ENCODE measurements around the gene FGA.

The FGA gene

GRCh38 chr4:154590329-154591006, at the start of gene FGA:
FGA (minus strand) TSS chr4:154590742; CDS start chr4:154590687, 55 bp downstream.
- DNase-seq, result no peak

- DNase-seq, result no peak
Observed at GRCh38 chr4:154634058-154634457, 43.5 kb upstream of the FGA start.

GRCh38 chr4:154631828-154632227, 41.3 kb upstream of the FGA start:
- DNase-seq, result no peak

DNA sequence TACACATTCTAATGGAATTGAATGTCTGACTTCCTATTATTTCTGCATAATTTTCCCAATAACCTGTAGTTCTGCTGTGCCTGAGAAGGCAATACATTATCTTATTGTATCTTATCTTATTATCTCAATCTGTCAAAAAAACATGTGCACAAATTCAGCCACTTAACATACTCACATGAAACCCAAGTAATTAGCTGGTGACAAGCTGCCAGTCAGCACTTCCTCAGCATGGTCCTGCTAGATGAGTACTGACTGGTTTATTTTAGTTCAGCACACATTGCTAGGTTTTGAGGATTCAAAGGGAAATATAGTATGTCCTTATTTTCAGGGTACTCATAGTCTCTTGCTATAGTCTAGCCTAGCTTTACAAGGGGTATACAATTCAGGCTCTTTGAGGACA, 39.8 kb upstream of the FGA start:
- no peak for DNase-seq

DNA sequence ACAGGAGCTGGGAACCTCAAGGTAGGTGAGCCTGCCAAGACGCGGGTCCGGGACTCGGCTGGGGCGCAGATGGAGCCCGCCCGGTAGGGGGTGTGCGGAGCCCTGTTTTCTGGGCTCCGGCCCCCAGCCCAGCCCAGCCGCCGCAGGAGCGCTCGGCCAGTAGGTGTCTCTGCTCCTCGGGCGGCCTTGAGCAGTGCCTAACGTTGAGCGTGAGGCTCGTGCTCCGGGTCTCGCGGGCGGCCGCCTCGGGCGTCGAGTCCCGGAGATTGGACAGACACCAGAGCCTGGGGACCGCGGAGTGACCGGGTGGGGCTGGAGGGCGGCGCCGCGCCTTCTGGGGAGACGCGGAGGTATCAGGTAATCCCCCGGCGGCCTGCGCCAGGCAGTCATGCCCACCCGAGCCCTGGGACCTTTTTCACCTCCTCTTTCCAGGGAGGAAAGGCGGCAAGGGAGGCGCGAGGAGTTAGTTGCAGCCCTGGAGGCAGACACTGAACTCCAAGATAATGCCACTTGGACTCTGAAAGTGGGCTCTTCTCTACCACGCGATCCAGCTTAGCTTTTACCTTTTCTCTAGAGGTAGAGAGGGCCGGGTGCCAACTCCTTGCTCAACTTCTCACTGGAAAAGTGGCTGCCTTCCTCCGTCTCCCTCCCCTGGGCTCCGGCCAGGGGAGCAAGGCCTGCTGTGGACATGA, 36.4 kb upstream of the FGA start:
- no peak for DNase-seq

- DNase-seq, result no peak
Observed at GRCh38 chr4:154625971-154626370, 35.4 kb upstream of the FGA start.

GRCh38 chr4:154623995-154624394, 33.5 kb upstream of the FGA start:
- DNase-seq, result no peak

GRCh38 chr4:154623436-154623835, 32.9 kb upstream of the FGA start:
- DNase-seq, result no peak

- DNase-seq, result peak; percentile 7
Observed at GRCh38 chr4:154622598-154622997, 32.1 kb upstream of the FGA start.

DNA sequence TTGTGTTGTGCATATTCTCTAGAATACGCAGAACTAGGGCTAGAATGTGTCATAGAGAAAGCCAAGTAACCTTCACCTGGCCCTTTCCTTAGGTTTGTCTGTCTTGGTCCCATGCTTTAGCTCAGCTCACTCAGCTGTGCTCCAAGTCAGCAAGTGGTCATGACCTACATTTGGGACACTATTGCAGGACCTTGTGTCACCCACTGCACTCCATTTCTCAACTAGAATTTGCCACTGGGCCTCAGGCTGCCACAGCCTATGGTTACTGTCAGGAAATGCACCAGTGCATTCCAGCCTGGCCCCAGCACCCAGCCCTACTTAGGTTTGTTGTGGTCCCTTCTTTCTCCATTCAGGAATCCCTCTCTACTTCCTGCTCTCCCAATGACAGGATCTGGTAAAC, 29.6 kb upstream of the FGA start:
- DNase-seq, result no peak

- peak; percentile 22 for DNase-seq
Observed at GRCh38 chr4:154618708-154619315, 28.3 kb upstream of the FGA start.

- DNase-seq, result no peak
Observed at GRCh38 chr4:154617820-154618317, 27.3 kb upstream of the FGA start.

GRCh38 chr4:154616731-154617130, 26.2 kb upstream of the FGA start:
- no peak for DNase-seq

GRCh38 chr4:154616287-154616686, 25.7 kb upstream of the FGA start:
- no peak for DNase-seq

DNA sequence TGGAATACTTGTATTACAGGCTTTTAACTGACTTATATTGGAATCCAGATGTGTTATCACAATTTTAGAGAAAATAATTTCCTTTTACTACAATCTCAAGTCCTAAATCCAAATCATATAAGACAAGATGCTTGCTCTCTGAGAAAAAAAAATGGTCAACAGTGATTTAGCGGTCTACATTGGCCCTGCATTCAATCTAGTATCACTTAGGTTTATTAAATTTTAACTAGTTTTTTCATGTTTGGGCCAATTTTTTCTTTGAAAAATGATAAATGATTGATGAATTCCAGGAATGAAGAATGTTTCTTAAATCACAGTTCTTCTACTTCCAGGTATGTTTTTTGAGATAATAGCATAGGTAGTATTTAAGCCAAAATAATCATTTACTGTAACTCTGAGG, 24.7 kb upstream of the FGA start:
- DNase-seq, result no peak

DNA sequence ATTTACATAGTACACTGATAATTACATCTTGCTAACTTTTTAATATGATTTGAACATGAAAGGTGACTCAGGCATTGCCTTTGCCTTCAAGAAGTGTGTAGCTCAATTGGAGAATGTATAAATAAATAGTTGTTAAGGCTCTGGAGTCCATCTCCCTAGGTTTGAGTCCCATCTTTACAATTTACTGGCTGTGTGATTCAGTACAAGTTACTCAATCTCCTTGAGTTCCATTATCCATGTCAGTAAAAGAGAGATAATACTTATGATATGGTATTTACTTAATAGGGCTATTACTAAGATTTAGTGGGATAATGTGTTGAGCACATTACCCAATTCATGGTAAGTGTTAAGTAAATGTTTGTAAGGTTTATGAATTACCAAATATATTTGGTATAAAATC, 23.8 kb upstream of the FGA start:
- no peak for DNase-seq

DNA sequence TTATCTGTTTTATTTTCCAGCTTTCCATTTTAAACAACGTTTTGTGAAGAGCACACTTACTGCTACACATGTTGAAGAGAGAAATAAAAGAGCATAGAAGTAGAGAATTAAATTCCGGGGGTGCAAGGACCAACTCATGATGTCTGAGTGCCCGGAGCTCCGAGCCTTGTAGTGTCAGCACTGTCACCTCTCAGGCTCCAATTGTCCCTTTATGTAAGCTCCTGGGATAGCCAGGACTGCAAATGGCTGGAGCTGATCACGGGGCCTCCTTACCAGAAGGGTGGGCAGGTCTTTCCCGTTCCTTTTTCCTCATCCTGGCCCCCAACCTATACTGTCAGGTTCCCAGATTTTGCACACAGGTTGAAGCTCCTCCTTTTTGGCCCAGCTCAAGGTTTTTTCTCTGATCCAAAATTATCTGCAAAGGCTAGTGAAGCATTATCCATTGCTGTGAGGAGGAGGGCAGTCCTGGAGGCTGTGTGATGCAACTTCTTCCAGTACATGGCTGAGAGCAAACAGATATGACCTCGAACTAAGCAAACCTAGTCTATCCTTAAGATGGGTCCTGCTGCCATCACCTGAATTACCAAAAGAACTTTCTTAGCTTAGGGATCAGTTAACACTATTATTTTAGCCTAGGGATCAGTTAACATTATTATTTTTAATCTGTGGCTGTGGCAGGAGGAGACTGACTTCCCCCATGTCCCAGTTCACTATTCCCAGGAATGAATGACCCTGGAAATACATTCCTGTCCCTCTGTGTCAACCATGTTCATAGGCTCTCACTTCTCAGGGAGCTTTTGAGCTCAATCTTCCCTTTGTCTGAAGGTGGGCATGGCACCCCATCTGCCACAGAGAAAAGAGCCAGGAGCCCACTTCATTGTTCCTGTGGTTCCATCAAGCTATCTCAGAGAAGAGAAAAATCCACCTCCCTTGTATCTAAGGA, 22.2 kb upstream of the FGA start, which contains the start of gene FGG:
FGG (minus strand) TSS at position 185 of the 943 bp plus-strand sequence; CDS start at position 138, 47 bp downstream.
- no peak for DNase-seq

GRCh38 chr4:154611833-154612232, 21.3 kb upstream of the FGA start:
- DNase-seq, result no peak

DNA sequence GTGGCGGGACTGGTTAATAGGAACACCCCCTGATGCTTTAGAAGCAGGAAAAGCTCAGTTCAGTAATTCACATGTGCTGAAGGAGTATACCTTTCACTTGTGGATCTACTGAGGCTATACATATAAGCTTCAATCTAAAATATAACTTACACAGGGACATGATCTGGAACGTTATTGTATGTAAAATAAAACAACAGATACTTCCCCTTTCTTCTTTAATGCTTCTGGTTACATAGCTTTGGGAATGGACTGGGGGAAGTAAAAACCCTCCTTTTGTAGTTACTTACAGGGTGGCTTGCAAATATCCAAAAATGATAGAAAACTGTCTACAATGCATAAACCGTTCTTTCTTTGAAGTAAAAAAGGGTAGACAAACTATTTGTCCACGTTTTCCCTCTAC, 20.0 kb upstream of the FGA start:
- DNase-seq, result no peak

DNA sequence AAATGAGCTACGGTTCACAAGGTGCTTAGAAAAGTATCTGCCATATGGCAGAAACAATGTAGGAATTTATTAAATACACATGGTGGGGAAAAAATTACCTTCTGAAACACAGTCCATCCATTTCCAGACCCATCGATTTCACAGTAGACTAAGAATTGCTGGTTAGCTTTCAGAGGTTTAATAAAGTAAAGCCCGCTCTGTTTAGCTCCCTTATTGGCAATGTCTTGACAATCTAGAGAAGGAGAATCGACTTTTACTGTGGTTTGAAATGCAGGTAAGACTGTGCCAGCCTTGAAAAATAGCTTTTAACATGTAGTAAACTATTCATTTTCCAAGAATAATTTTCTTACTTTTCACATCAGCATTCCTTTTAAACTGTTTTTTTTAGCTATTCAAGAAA, 19.0 kb upstream of the FGA start:
- DNase-seq, result no peak

DNA sequence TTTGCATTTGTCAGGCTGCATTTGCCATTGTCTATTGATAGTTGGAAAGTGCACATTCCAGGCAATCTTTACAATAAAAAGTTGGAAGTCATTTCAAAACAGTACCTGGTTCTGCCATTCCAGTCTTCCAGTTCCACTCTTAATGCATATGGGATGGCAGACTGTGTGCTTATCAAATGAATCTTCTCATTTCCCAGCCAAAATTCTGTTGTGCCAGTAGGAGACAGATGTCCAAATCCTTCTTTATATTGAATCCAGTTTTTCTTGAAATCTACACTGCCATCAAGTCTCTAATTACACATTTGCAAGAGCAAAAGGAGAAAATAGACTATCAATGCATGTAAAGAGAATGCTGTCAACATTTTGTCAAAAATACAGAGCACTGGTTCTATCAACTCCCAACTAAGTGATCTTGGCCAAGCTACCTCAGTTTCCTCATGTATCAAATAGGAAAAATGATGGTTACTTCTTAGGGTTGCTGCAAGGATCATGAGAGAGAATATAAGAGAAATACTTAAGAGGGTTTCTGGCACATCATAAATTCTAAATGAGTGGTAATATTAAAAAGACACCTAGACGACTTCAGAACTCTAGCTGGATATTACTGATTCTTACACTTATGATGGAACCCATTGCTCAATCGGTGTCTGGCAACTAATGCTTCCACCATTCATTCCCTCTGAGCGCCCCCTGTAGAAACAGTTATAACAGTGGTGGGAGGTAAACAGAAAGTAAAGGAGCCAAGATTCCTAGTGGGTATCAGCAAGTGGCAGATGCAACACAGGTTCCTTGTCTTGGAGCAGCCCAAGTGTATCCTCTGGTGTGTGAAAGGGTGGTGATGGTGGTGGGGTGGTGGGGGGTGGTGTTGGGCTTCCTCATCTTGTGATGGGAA, 18.1 kb upstream of the FGA start:
- no peak for DNase-seq

Data from NCI-H446 treated with DMSO at 0.1 percent for 48 hours (cell line).